Measurements from ENCODE around the gene GLOD4. TPM values are rescaled to one million over a fixed set of nuclear protein-coding genes. Genes with fewer than 3 reads are reported as not detected.
A peak's percentile ranks its signal among the peaks of the same experiment; 100 is the strongest.
"Not testable (repeated sequence)": the region's sequence is repeated elsewhere in the genome, so short reads cannot be mapped to it uniquely, and the experiment has no call there.

GLOD4 gene, protein sequence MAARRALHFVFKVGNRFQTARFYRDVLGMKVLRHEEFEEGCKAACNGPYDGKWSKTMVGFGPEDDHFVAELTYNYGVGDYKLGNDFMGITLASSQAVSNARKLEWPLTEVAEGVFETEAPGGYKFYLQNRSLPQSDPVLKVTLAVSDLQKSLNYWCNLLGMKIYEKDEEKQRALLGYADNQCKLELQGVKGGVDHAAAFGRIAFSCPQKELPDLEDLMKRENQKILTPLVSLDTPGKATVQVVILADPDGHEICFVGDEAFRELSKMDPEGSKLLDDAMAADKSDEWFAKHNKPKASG
- total RNA-seq = 31.7 and 40.6 TPM in 2 replicates
- 62.8 and 70.2 TPM in 2 replicates for polyA plus RNA-seq
- polyA plus RNA-seq (2012) = 68.8 and 70.2 TPM in 2 replicates
- 1.8 and 2.2 TPM in 2 replicates for polyA minus RNA-seq (ENCODE audit: low replicate concordance)

DNA sequence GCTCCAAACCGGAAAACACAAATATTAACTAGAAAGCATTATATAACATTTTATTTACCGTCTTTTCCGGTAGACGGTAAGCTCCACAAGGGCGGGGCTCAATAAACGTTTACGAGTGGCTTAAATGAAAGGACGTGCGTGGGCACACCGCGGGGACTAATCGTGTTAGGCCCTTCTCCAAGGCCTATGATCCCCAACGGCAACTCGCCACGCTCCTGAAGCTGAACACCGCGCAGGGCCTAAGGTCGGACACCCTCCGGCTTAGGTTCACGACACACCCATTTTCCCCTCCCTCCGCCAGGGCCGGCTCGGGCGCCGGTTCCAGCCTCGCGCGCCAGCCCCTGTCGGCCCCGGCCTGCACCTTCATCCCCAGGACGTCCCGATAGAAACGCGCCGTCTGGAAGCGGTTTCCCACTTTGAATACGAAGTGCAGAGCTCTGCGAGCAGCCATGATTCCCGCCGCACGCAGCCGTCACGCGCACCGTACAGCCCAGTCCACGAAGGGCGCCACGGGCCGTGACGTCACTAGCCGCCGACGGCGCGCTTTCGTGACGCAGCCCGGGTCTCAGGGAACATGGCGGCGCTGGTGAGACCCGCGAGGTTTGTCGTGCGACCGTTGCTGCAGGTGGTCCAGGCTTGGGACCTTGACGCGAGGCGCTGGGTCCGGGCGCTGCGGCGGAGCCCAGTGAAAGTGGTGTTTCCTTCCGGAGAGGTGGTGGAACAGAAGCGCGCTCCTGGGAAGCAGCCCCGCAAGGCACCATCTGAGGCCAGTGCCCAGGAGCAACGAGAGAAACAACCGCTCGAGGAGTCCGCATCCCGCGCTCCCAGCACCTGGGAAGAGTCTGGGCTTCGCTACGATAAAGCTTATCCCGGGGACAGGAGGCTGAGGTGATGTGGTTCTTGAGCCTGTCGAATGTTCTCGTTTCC, at the start of gene GLOD4, which contains the start of gene MRM3:
Gene GLOD4 (minus strand): TSS at position 476 of the 927 bp plus-strand sequence. CDS start 25 bp downstream, at position 451.
Gene MRM3 (plus strand): TSS at position 549 of the 927 bp plus-strand sequence. CDS start 26 bp downstream, at position 575.
- H3K4me2 ChIP-seq (ENCODE audit: extremely low read depth, insufficient read depth, low read length) = peak within 1 kb of the TSS; percentile 91
- H3K36me3 ChIP-seq (ENCODE audit: control insufficient read depth, insufficient read depth, low read length) = peaks cover 9% of the 10 kb centered on the region
- no peaks in the 10 kb centered on the region for H4K20me1 ChIP-seq (ENCODE audit: control insufficient read depth, extremely low read depth, insufficient read depth, low read length)
- H3K27me3 ChIP-seq (ENCODE audit: control insufficient read depth, insufficient read depth, low read length) = no peaks in the 10 kb centered on the region
- peak within 1 kb of the TSS; percentile 87 for H3K9ac ChIP-seq (ENCODE audit: insufficient read depth, low read length)
- no peak for TF ChIP-seq EZH2 (IDR thresholded peaks at IDR 0.05; ENCODE audit: low read length, missing control alignments)
- TF ChIP-seq, protein P1, sequence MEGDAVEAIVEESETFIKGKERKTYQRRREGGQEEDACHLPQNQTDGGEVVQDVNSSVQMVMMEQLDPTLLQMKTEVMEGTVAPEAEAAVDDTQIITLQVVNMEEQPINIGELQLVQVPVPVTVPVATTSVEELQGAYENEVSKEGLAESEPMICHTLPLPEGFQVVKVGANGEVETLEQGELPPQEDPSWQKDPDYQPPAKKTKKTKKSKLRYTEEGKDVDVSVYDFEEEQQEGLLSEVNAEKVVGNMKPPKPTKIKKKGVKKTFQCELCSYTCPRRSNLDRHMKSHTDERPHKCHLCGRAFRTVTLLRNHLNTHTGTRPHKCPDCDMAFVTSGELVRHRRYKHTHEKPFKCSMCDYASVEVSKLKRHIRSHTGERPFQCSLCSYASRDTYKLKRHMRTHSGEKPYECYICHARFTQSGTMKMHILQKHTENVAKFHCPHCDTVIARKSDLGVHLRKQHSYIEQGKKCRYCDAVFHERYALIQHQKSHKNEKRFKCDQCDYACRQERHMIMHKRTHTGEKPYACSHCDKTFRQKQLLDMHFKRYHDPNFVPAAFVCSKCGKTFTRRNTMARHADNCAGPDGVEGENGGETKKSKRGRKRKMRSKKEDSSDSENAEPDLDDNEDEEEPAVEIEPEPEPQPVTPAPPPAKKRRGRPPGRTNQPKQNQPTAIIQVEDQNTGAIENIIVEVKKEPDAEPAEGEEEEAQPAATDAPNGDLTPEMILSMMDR (conservative IDR thresholded peaks at IDR 0.05 in 1 of 2, IDR thresholded peaks at IDR 0.05 in 1 of 2; ENCODE audit: low read depth in 1 of 2, low read length in 2 of 2) = peak in 1 of 2 donors; percentile 2
- H3K27ac ChIP-seq (ENCODE audit: insufficient read depth, low read length) = peak within 1 kb of the TSS; percentile 88
- H3K9me3 ChIP-seq (ENCODE audit: control insufficient read depth, insufficient read depth, low read depth, low read length) = no peaks in the 10 kb centered on the region
- H3K4me3 ChIP-seq (replicated peaks in 1 of 4; ENCODE audit: control extremely low read depth in 1 of 4, insufficient read depth in 1 of 4, low read depth in 3 of 4, low read length in 4 of 4) = peak within 1 kb of the TSS; percentile 86 to 99 (median 98)
- peaks cover 36% of the 10 kb centered on the region for H3K79me2 ChIP-seq (ENCODE audit: control insufficient read depth, insufficient read depth, low read length)
- peak within 1 kb of the TSS; percentile 86 for H2AFZ ChIP-seq (ENCODE audit: low read length)
- peak; percentile 81 to 86 for DNase-seq (ENCODE audit: low read depth in 2 of 2)
- H3K4me1 ChIP-seq (ENCODE audit: control insufficient read depth, extremely low read depth, insufficient read depth, low read length) = peaks cover 2% of the 10 kb centered on the region

DNA sequence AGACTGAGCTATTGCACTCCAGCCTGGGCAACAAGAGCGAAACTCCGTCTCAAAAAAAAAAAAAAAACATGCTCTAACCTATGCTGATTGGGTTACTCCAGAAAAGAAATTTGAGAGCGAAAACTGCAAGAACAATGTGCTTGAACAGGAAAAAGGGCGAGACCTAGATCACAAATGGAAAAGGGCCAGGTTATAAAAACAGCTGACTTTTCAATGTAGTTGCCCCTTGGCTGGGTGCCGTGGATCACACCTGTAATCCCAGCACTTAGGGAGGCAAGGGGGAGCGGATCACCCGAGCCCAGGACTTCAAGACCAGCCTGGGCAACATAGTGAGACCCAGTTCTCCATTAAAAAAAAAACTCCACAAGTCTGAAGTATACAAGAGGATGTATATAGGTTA, 48.9 kb upstream of the GLOD4 start:
- Histone ChIP-seq H3K27ac (ENCODE audit: insufficient read depth, low read length) (no peak overlapping the region), H4K20me1 (ENCODE audit: control insufficient read depth, extremely low read depth, insufficient read depth, low read length) (no peaks in the 10 kb centered on the region), H3K79me2 (ENCODE audit: control insufficient read depth, insufficient read depth, low read length) (no peaks in the 10 kb centered on the region), H2AFZ (ENCODE audit: low read length) (no peak overlapping the region), H3K4me1 (ENCODE audit: control insufficient read depth, extremely low read depth, insufficient read depth, low read length) (no peaks in the 10 kb centered on the region), H3K9ac (ENCODE audit: insufficient read depth, low read length) (no peak overlapping the region), H3K27me3 (ENCODE audit: control insufficient read depth, insufficient read depth, low read length) (no peaks in the 10 kb centered on the region), H3K4me3 (replicated peaks in 1 of 4; ENCODE audit: control extremely low read depth in 1 of 4, insufficient read depth in 1 of 4, low read depth in 3 of 4, low read length in 4 of 4) (no peak overlapping the region), H3K36me3 (ENCODE audit: control insufficient read depth, insufficient read depth, low read length) (no peaks in the 10 kb centered on the region), H3K4me2 (ENCODE audit: extremely low read depth, insufficient read depth, low read length) (no peak overlapping the region), H3K9me3 (ENCODE audit: control insufficient read depth, insufficient read depth, low read depth, low read length) (no peaks in the 10 kb centered on the region)
- no peak for DNase-seq (ENCODE audit: low read depth in 2 of 2)
- no peak for TF ChIP-seq EZH2 (IDR thresholded peaks at IDR 0.05; ENCODE audit: low read length, missing control alignments)
- TF ChIP-seq, protein P1 (conservative IDR thresholded peaks at IDR 0.05 in 1 of 2, IDR thresholded peaks at IDR 0.05 in 1 of 2; ENCODE audit: low read depth in 1 of 2, low read length in 2 of 2) = no peak

DNA sequence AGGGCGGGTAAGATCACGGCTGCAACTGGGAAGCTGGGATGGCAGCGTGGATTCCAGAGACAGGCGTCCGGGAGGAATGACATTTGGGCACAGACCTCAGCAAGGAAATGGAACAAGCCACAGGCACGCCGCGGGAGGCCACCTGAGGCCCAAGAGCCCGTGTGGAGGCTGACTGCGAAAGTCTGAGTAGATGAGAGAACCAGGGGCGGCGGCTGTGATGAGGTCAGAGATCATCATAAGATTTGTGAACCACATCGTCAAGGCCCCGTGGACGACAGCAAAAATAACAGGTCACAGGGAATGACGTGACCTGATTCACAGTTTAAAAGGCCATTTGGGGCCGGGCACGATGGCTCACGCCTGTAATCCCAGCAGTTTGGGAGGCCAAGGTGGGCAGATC, 48.3 kb upstream of the GLOD4 start:
- no peak overlapping the region for H3K4me3 ChIP-seq (replicated peaks in 1 of 4; ENCODE audit: control extremely low read depth in 1 of 4, insufficient read depth in 1 of 4, low read depth in 3 of 4, low read length in 4 of 4)
- H3K36me3 ChIP-seq (ENCODE audit: control insufficient read depth, insufficient read depth, low read length) = no peaks in the 10 kb centered on the region
- H3K4me2 ChIP-seq (ENCODE audit: extremely low read depth, insufficient read depth, low read length) = no peak overlapping the region
- no peaks in the 10 kb centered on the region for H3K4me1 ChIP-seq (ENCODE audit: control insufficient read depth, extremely low read depth, insufficient read depth, low read length)
- H3K79me2 ChIP-seq (ENCODE audit: control insufficient read depth, insufficient read depth, low read length) = no peaks in the 10 kb centered on the region
- H3K9ac ChIP-seq (ENCODE audit: insufficient read depth, low read length) = no peak overlapping the region
- TF ChIP-seq EZH2 (IDR thresholded peaks at IDR 0.05; ENCODE audit: low read length, missing control alignments) = no peak
- TF ChIP-seq, protein P1 (conservative IDR thresholded peaks at IDR 0.05 in 1 of 2, IDR thresholded peaks at IDR 0.05 in 1 of 2; ENCODE audit: low read depth in 1 of 2, low read length in 2 of 2) = no peak
- H3K9me3 ChIP-seq (ENCODE audit: control insufficient read depth, insufficient read depth, low read depth, low read length) = no peaks in the 10 kb centered on the region
- no peaks in the 10 kb centered on the region for H3K27me3 ChIP-seq (ENCODE audit: control insufficient read depth, insufficient read depth, low read length)
- H2AFZ ChIP-seq (ENCODE audit: low read length) = no peak overlapping the region
- no peak overlapping the region for H3K27ac ChIP-seq (ENCODE audit: insufficient read depth, low read length)
- DNase-seq (ENCODE audit: low read depth in 2 of 2) = no peak
- H4K20me1 ChIP-seq (ENCODE audit: control insufficient read depth, extremely low read depth, insufficient read depth, low read length) = no peaks in the 10 kb centered on the region

DNA sequence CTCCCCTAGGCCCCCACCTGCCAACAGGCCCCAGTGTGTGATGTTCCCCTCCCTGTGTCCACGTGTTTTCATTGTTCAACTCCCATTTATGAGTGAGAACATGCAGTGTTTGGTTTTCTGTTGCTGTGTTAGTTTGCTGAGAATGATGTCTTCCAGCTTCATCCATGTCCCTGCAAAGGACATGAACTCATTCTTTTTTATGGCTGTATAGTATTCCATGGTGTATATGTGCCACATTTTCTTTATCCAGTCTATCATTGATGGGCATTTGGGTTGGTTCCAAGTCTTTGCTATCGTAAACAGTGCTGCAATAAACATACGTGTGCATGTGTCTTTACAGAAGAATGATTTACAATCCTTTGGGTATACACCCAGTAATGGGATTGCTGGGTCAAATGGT, 47.5 kb upstream of the GLOD4 start:
- not testable (repeated sequence) for H3K36me3 ChIP-seq (ENCODE audit: control insufficient read depth, insufficient read depth, low read length); H2AFZ ChIP-seq (ENCODE audit: low read length); H3K9ac ChIP-seq (ENCODE audit: insufficient read depth, low read length); H3K4me3 ChIP-seq (replicated peaks in 1 of 4; ENCODE audit: control extremely low read depth in 1 of 4, insufficient read depth in 1 of 4, low read depth in 3 of 4, low read length in 4 of 4); H3K27me3 ChIP-seq (ENCODE audit: control insufficient read depth, insufficient read depth, low read length); DNase-seq (ENCODE audit: low read depth in 2 of 2); H3K4me1 ChIP-seq (ENCODE audit: control insufficient read depth, extremely low read depth, insufficient read depth, low read length); H3K27ac ChIP-seq (ENCODE audit: insufficient read depth, low read length); H3K79me2 ChIP-seq (ENCODE audit: control insufficient read depth, insufficient read depth, low read length); H4K20me1 ChIP-seq (ENCODE audit: control insufficient read depth, extremely low read depth, insufficient read depth, low read length); H3K4me2 ChIP-seq (ENCODE audit: extremely low read depth, insufficient read depth, low read length); H3K9me3 ChIP-seq (ENCODE audit: control insufficient read depth, insufficient read depth, low read depth, low read length)

All from fibroblast of lung (primary cell).